Measurements from ENCODE around the gene AFAP1.

Gene AFAP1

GRCh38 chr4:7838136-7838782 is 101.4 kb downstream of the AFAP1 start:
- DNase-seq, result no peak

GRCh38 chr4:7837597-7838135 is 102.0 kb downstream of the AFAP1 start:
- DNase-seq, result no peak

GRCh38 chr4:7831858-7832730 is 107.6 kb downstream of the AFAP1 start:
- DNase-seq, result no peak

- peak; percentile 89 for DNase-seq
Measured at GRCh38 chr4:7831330-7831729, 108.3 kb downstream of the AFAP1 start.

GRCh38 chr4:7830747-7831146 is 108.9 kb downstream of the AFAP1 start:
- DNase-seq, result no peak

DNA sequence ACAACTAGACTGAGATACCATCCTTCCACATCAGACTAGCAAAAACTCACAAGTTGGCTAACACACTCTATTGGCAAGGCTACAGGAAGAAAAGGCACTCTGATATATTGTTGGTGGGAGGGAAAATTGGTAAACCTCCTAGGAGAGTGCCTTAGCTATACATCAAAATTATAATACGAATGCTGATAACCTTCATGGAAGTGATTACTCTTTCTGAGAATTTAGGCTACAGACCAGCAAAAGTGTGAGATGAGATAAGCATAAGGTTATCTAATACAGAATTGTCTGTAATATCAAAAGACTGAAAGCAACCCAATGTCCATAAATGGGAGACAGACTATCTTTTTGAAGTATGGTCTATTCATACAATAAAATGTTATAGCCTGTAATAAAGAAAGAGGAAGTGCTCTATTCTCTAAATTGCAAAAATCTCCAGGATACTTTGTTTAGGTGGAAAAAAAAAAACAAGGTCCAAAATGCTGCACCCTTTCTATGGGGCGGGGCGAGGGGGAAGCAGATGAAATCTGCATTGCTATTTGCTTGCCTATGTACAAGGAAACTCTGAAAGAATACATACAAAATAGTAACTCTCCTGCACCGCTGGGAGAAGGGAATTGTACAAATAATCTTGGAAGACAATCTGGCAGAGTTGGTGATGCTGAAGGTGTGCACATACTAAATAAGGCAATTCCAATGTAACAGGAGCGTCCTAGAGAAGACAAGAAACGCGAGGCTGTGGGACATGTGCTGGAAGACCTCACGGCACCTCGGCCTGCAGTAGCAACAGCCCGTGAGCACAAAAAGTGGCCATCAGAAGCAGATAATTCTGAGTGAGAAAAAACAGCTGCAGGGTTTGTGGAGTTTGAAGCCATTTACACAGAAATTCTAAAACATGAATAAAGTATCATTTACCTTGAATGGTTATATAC is 109.7 kb downstream of the AFAP1 start:
- no peak for DNase-seq

DNA sequence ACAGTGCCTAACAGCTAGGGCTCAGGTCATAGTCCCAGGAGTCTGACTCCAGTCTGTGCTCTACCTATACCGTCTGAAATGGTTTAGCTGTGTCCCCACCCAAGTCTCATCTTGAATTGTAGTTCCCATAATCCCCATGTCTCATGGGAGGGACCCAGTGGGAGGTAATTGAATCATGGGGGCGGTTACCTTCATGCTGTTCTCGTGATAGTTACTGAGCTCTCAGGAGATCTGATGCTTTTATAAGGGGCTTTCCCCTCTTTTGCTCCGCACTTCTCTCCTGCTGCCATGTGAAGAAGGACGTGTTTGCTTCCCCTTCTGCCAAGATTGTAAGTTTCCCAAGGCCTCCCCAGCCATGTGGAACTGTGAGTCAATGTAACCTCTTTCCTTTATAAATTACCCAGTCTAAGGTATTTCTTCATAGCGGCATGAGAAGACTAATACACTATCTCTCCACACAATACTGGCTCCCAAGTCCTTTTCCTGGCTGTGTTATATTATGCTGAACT is 110.8 kb downstream of the AFAP1 start:
- DNase-seq, result peak; percentile 61

DNA sequence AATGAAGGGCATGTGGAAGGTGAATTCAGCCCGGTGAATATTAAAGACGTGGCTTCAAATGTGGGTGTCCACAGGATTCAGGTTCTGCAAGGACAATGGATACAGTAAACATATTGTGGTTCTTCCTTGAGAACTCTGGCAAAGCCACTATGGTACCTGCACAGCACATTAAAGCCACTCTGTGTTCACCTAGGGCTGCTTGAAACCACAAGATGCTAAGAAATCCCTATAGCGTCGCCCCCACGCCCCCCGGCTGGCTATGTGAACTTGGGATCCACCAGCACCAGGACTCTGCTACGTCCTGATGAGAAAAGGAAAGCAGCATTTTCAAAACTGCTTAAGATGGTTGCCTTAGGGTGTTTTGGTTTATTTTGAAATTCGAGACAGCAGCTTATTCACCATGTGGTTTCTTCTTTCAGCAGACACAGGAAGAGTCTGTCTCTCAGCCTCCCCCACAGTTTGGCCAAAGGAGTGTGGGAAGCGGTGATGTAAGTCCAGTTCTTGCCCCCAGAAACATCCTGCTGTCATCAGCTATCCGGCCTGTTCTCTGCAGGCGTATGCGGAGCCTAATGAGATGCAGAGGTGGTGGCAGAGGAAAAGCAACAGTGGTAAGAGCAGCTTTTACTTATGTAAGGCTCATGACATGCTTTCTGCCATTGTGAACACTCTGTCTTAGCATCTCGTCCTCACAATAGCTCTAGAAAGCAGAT is 111.5 kb downstream of the AFAP1 start:
- peak; percentile 99 for DNase-seq

DNA sequence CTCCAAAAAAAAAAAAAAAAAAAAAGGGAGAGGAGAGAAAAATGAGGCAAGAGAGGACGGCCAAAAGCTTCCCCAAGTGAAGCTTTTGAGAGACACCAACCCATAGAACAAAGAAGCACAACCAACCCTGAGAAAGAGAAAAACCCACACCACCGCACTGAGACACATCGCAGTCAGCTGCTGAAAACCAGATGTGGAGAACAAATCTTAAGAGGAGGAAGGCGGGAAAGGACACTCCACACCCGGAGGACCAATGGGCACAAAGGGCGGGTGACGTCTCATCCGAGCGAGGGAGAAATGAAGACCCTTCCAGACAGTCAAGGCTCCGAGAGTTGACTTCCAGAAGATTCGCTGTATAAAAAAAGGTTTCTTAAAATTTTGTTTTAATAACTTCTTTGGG is 112.1 kb downstream of the AFAP1 start:
- peak; percentile 37 for DNase-seq

- DNase-seq, result no peak
Measured at GRCh38 chr4:7826909-7827306, 112.8 kb downstream of the AFAP1 start.

DNA sequence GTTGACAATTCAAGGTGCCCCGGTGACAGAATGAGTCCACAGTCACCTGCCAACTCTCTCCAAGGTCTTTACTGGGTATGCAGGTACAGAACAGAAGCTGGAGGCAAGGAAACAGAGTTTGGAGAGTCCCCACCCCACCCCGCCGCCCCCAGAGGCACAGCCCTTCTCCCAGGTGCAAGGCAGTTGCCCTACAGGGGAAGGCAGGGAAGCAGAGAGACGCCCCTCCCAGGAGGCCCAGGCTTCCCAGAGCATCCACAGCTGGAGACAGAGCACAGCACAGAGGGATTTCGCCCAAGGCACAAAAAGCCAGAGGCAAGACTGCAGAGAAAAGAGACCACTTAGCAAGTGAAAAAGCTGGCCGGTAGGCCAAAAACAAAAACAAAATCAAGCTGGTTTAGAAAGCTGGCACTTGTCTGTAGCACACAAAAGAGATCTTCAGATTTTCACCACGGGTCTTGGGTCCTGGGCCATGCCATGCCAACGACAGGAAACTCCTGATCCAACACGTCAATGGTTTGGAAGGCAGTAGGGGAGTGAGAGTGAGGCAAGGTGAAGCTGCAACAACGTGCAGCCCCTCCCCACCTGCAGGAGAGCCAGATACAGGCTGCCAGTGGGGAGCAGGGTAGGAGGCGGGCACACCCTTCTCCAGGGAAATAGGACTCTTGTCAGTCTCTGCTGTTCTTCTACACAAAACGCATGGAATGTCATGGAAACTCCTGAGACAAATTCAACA is 113.3 kb downstream of the AFAP1 start:
- DNase-seq, result no peak

- DNase-seq, result no peak
Measured at GRCh38 chr4:7824218-7824617, 115.4 kb downstream of the AFAP1 start.

DNA sequence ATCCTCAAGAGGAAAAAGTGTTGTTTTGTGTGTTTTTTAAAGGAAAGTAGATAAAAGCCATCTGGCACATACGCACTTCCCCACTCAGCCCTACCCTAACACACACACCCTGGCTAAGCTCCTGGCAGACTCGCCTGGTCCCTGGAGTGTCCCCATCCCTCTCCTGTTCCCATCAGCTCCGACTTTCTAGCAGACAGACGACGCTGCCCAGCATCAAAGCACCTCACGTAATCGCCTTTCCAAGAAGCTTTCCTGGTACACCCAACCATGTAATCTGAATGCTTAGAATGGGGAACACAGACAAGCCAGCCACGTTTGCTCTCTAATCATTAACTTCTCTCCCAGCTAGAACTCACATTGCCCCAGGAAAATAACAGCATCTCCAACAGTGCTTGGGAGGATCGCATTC is 116.2 kb downstream of the AFAP1 start:
- DNase-seq, result no peak

DNA sequence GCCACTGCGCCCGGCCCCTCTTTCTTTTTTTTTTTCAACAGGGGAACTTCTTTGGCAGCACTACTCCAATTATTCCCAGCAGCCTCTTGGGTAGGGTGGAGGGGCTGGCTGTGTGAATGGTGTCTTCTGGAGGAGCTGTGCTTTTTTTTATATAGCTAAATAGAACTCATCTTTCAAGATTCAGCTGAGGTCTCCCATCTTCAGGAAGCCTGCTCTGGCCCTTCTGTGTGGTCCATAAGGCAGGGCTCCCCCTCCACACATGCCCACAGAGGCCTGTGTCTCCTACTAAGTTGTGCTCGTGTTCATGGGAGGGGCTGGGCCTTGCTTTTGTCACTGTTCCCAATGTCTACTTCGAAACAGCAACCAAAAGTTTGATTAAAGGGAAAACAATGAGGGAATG is 116.8 kb downstream of the AFAP1 start:
- no peak for DNase-seq

GRCh38 chr4:7822137-7822505 is 117.5 kb downstream of the AFAP1 start:
- no peak for DNase-seq

DNA sequence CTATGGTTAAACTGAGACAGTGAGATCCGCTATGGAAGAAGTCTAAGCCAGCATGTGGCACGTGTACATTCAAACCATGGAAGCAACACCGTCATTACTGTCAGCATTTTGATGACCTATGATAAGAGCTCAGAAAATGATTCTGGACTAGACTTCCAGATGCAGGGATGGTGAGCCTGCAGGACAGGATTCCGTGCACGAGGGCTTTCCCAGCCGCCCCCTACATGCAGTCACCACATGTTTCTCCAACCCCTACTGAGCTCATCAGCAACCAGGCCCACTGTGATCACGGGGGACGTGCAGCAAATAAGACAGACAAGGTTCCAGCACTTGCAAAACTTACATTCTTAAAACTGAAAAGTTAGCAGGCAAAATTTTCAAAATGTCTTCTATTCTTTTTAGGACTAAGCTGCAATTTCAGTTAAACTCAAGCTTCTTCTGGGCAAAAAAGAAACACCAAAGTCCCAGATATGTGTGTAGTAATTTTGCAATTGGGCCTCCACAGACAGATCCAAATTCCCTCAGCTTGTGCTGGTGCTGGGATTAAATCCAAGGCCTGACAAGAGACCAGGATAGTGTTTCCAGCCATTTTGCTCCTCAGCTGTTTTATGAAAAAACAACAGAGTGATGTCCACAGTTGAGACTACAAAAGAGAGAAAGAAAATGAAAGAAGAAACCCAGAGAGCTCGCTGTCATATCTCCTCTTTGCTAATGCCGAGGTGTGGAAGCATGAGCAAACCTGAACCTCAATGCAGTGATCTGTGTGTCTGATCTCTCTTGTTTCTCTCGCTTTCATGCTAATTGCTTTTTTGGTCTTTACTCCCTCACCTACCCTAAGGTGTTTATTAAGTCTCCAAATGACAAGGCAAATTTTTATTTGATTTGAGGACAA is 118.2 kb downstream of the AFAP1 start:
- peak; percentile 53 for DNase-seq

GRCh38 chr4:7820031-7820818 is 119.4 kb downstream of the AFAP1 start:
- DNase-seq, result no peak

GRCh38 chr4:7819446-7819845 is 120.2 kb downstream of the AFAP1 start:
- no peak for DNase-seq

- DNase-seq, result no peak
Measured at GRCh38 chr4:7818399-7818911, 121.2 kb downstream of the AFAP1 start.

All from fibroblast of skin of abdomen (primary cell).